H1 (cell line): ENCODE results near the gene SLC22A15. TPM values are rescaled to one million over a fixed set of nuclear protein-coding genes. Genes with fewer than 3 reads are reported as not detected.

Experiments
- CHD7 ChIP-seq: fragments of 300-600 bp; sonication (generic); IDR thresholded peaks from 2 replicates; pipeline ENCODE4 v1.7.1; 2012; ENCODE audit warnings: low read length, moderate library complexity, mild to moderate bottlenecking, inconsistent platforms; ENCODE audit not compliant: insufficient replicate concordance
- GTF2F1 ChIP-seq: IDR thresholded peaks from 2 replicates; pipeline ENCODE4 v1.6.1; 2012; ENCODE audit warnings: low read depth, low read length, improper control_type of control experiment, borderline replicate concordance
- polyA plus RNA-seq, 7 experiments: library from polyadenylated mRNA; depleted of rRNA in 3 of 7; stranded (reverse) in 5 of 7; unstranded in 2 of 7; fragments of >200 nt in 5 of 7; fragments of 200-250 nt in 2 of 7; gene quantifications; 1 replicate in 5 of 7; 2 replicates in 1 of 7; 4 replicates in 1 of 7; pipeline versions ENCODE4 v1.2.1 to v1.2.3, GENCODE V29; 2011 to 2013; ENCODE audit warnings: missing spikeins in 2 of 7, mixed read lengths in 2 of 7
- total RNA-seq: library from RNA; stranded (reverse); fragmentation: NEBNext Ultra II Directional; extraction: Animal tissue kit (Norgen Biotek cat#: 25700); gene quantifications from 2 replicates; pipeline ENCODE4 v1.2.1, GENCODE V29; 2021

The SLC22A15 gene
- total and polyA plus RNA-seq, 2 of the 8 experiments (the other 6 are each of a cell fraction or from before 2014, with no cell fraction given), result 3.2 to 3.3 TPM

GRCh38 chr1:116089870-116090269, 113.6 kb downstream of the SLC22A15 start (continued):
- TF ChIP-seq CHD7, result no peak
- no peak for TF ChIP-seq GTF2F1
